Measurements from ENCODE around the gene HBA2. TPM values are rescaled to one million over a fixed set of nuclear protein-coding genes. Genes with fewer than 3 reads are reported as not detected.

The HBA2 gene
- total and polyA plus RNA-seq, 9 of the 15 experiments (the other 6 are each of a cell fraction or from before 2014, with no cell fraction given): 40.4 to 853 (median 286) TPM

GRCh38 chr16:212999-213398, 40.3 kb downstream of the HBA2 start:
- ChIA-PET CTCF (ENCODE audit: low intra/inter-chr PET ratio) (no interaction called here), POLR2A (interaction anchor here (0.6 to 1.4 kb wide), 5 partner anchors 8 to 111 kb away, joined by 3 to 5 read pairs (median 4); no protein-coding TSS in a partner anchor)
- H3K27ac ChIP-seq (ENCODE audit: extremely low read depth, low read depth, low read length): no peak overlapping the region
- H3K9me1 ChIP-seq (ENCODE audit: control insufficient read depth, insufficient read depth, low read length): no peaks in the 10 kb centered on the region
- no TSS peak for BruUV-seq (replicated peaks)
- in situ Hi-C loops (cut with MboI): no loop called here
- H3K36me3 ChIP-seq (ENCODE audit: control insufficient read depth, insufficient read depth, low read length): peaks cover 90% of the 10 kb centered on the region
- H3K27me3 ChIP-seq (ENCODE audit: control insufficient read depth in 2 of 2, insufficient read depth in 2 of 2, low read length in 2 of 2): no peaks in the 10 kb centered on the region
- 98% methylated on average over 3 of the region's 3 CpGs for WGBS (ENCODE audit: insufficient coverage, low coverage, missing lambda C conversion rate)
- H3K9me3 ChIP-seq (replicated peaks; ENCODE audit: control insufficient read depth, insufficient read depth, low read depth, low read length): no peaks in the 10 kb centered on the region
- H4K20me1 ChIP-seq (replicated peaks; ENCODE audit: control insufficient read depth, insufficient read depth, low read length): no peaks in the 10 kb centered on the region
- H2AFZ ChIP-seq (ENCODE audit: low read depth, low read length): no peak overlapping the region
- intact Hi-C loops (cut with micrococcal nuclease): no loop called here
- peaks cover 53% of the 10 kb centered on the region for H3K79me2 ChIP-seq (ENCODE audit: control insufficient read depth, insufficient read depth, low read length)
- DNase-seq (ENCODE audit: extremely low read depth in 1 of 4, low spot score in 3 of 4): no peak
- no peak for FAIRE-seq
- no peak overlapping the region for H3K4me2 ChIP-seq (ENCODE audit: insufficient read depth, low read length)
- H3K4me3 ChIP-seq: no peak overlapping the region
- peaks cover 0 to 4% of the 10 kb centered on the region in 2 experiments; a peak in 2 of 5 replicates for H3K4me1 ChIP-seq (replicated peaks in 1 of 2; ENCODE audit: control insufficient read depth in 2 of 2, insufficient read depth in 2 of 2, low read length in 2 of 2)
- no peak for TF ChIP-seq KLF13 (tag; IDR thresholded peaks at IDR 0.05; ENCODE audit: borderline replicate concordance, low read depth)
- no peak for TF ChIP-seq EP400 (IDR thresholded peaks at IDR 0.05)
- TF ChIP-seq ZNF766 (CRISPR knock-in tag; conservative IDR thresholded peaks at IDR 0.05): no peak
- TF ChIP-seq, protein P1, sequence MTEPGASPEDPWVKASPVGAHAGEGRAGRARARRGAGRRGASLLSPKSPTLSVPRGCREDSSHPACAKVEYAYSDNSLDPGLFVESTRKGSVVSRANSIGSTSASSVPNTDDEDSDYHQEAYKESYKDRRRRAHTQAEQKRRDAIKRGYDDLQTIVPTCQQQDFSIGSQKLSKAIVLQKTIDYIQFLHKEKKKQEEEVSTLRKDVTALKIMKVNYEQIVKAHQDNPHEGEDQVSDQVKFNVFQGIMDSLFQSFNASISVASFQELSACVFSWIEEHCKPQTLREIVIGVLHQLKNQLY (CRISPR knock-in tag; conservative IDR thresholded peaks at IDR 0.05): no peak
- no peak for TF ChIP-seq KAT7 (CRISPR knock-in tag; IDR thresholded peaks at IDR 0.05; ENCODE audit: borderline replicate concordance)
- TF ChIP-seq NFE2 (IDR thresholded peaks at IDR 0.05; ENCODE audit: low read depth): no peak
- TF ChIP-seq CBFB (CRISPR knock-in tag; IDR thresholded peaks at IDR 0.05): no peak
- no peak for TF ChIP-seq BACH1 (tag; IDR thresholded peaks at IDR 0.05)
- no peak for TF ChIP-seq BRD4 (IDR thresholded peaks at IDR 0.05)
- TF ChIP-seq RBM39 (optimal IDR thresholded peaks at IDR 0.05; ENCODE audit: low read depth, low read length): no peak
- TF ChIP-seq ZNF408 (CRISPR knock-in tag; IDR thresholded peaks at IDR 0.05; ENCODE audit: low read depth): no peak
- no peak for TF ChIP-seq HDAC1 (IDR thresholded peaks at IDR 0.05)
- TF ChIP-seq ZNF717 (CRISPR knock-in tag; IDR thresholded peaks at IDR 0.05): no peak
- ATAC-seq: no peak
- no peak overlapping the region for H3K9ac ChIP-seq (ENCODE audit: insufficient read depth in 1 of 2, low read depth in 2 of 2, low read length in 2 of 2)
